Measurements from ENCODE around the gene SH3RF2.

DNA sequence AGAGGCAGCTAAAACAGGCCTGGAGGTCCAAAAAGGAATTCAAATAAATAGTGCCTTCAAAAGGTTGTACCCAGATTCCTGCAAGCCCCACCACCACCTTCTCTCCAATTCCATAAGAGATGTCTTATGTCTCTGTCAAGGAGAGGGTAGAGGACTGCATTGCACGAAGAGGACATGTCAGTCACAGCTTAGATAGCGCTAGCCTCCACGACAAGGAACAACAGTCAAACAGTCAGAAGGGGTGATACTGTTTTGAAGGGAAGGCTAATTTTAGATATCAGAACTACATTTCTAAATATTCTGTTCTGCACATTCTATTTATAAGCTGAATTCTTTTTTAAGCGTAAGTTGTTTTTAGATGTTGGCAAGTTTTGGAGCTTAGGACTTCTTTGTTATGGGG is 134.8 kb downstream of the SH3RF2 start:
- TF ChIP-seq, protein P1, sequence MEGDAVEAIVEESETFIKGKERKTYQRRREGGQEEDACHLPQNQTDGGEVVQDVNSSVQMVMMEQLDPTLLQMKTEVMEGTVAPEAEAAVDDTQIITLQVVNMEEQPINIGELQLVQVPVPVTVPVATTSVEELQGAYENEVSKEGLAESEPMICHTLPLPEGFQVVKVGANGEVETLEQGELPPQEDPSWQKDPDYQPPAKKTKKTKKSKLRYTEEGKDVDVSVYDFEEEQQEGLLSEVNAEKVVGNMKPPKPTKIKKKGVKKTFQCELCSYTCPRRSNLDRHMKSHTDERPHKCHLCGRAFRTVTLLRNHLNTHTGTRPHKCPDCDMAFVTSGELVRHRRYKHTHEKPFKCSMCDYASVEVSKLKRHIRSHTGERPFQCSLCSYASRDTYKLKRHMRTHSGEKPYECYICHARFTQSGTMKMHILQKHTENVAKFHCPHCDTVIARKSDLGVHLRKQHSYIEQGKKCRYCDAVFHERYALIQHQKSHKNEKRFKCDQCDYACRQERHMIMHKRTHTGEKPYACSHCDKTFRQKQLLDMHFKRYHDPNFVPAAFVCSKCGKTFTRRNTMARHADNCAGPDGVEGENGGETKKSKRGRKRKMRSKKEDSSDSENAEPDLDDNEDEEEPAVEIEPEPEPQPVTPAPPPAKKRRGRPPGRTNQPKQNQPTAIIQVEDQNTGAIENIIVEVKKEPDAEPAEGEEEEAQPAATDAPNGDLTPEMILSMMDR (IDR thresholded peaks at IDR 0.05; ENCODE audit: low read length), result no peak
- TF ChIP-seq EZH2 (IDR thresholded peaks at IDR 0.05; ENCODE audit: borderline replicate concordance, low read length), result no peak

All from OCI-LY1 (cell line).